Measurements from ENCODE around the gene MYO19.
A peak's percentile ranks its signal among the peaks of the same experiment; 100 is the strongest.

The MYO19 gene

GRCh38 chr17:36545465-36546417, 11.1 kb upstream of the MYO19 start:
- no peaks in the 10 kb centered on the region for H3K9me3 ChIP-seq (ENCODE audit: severe bottlenecking)
- TF ChIP-seq CTCF (IDR thresholded peaks at IDR 0.05; ENCODE audit: low read depth, low read length) = 0 out of 2 replicates have a peak, but pooled peaks have one; percentile 15
- H3K4me3 ChIP-seq (ENCODE audit: low read depth, low read length) = peak overlapping the region; percentile 96
- peaks cover 33% of the 10 kb centered on the region for H3K36me3 ChIP-seq
- peak; percentile 98 for DNase-seq
- H3K27me3 ChIP-seq (ENCODE audit: insufficient read depth, low read depth, severe bottlenecking) = no peaks in the 10 kb centered on the region
- peak overlapping the region; percentile 99 for H3K27ac ChIP-seq

- Histone ChIP-seq H3K27me3 (ENCODE audit: insufficient read depth, low read depth, severe bottlenecking) (no peaks in the 10 kb centered on the region), H3K36me3 (peaks cover 31% of the 10 kb centered on the region), H3K4me3 (ENCODE audit: low read depth, low read length) (peak overlapping the region; percentile 96), H3K27ac (peak overlapping the region; percentile 99), H3K9me3 (ENCODE audit: severe bottlenecking) (no peaks in the 10 kb centered on the region)
- no peak for DNase-seq
- TF ChIP-seq CTCF (IDR thresholded peaks at IDR 0.05; ENCODE audit: low read depth, low read length) = no peak
Observed at GRCh38 chr17:36545077-36545464, 10.4 kb upstream of the MYO19 start.

GRCh38 chr17:36544307-36545076, 9.8 kb upstream of the MYO19 start, which contains the start of gene GGNBP2:
GGNBP2 (plus strand) TSS chr17:36544919; CDS start chr17:36545725, 806 bp downstream.
- peak within 1 kb of the TSS; percentile 96 for H3K4me3 ChIP-seq (ENCODE audit: low read depth, low read length)
- H3K27ac ChIP-seq = peak within 1 kb of the TSS; percentile 99
- no peak for TF ChIP-seq CTCF (IDR thresholded peaks at IDR 0.05; ENCODE audit: low read depth, low read length)
- peak; percentile 94 for DNase-seq
- H3K27me3 ChIP-seq (ENCODE audit: insufficient read depth, low read depth, severe bottlenecking) = no peaks in the 10 kb centered on the region
- H3K36me3 ChIP-seq = peaks cover 30% of the 10 kb centered on the region
- no peaks in the 10 kb centered on the region for H3K9me3 ChIP-seq (ENCODE audit: severe bottlenecking)

GRCh38 chr17:36544044-36544306, 9.3 kb upstream of the MYO19 start:
- Histone ChIP-seq H3K27me3 (ENCODE audit: insufficient read depth, low read depth, severe bottlenecking) (no peaks in the 10 kb centered on the region), H3K36me3 (peaks cover 25% of the 10 kb centered on the region), H3K9me3 (ENCODE audit: severe bottlenecking) (no peaks in the 10 kb centered on the region), H3K27ac (peak overlapping the region; percentile 99), H3K4me3 (ENCODE audit: low read depth, low read length) (peak overlapping the region; percentile 77)
- 0 out of 2 replicates have a peak, but pooled peaks have one; percentile 13 for TF ChIP-seq CTCF (IDR thresholded peaks at IDR 0.05; ENCODE audit: low read depth, low read length)
- DNase-seq = peak; percentile 53

GRCh38 chr17:36542755-36543154, 8.1 kb upstream of the MYO19 start:
- Histone ChIP-seq H3K27ac (no peak overlapping the region), H3K4me3 (ENCODE audit: low read depth, low read length) (no peak overlapping the region), H3K9me3 (ENCODE audit: severe bottlenecking) (no peaks in the 10 kb centered on the region), H3K27me3 (ENCODE audit: insufficient read depth, low read depth, severe bottlenecking) (no peaks in the 10 kb centered on the region), H3K36me3 (peaks cover 18% of the 10 kb centered on the region)
- DNase-seq = no peak
- no peak for TF ChIP-seq CTCF (IDR thresholded peaks at IDR 0.05; ENCODE audit: low read depth, low read length)
